Upper lobe of right lung (tissue), 1 donor: ENCODE measurements around the gene PABPN1. TPM values are rescaled to one million over a fixed set of nuclear protein-coding genes. Genes with fewer than 3 reads are reported as not detected.
"Not testable (repeated sequence)": the region's sequence is repeated elsewhere in the genome, so short reads cannot be mapped to it uniquely, and the experiment has no call there.

Experiments used
- ATAC-seq: fragments of 200-7000 bp; cut with Tn5 transposase; one replicate; pipeline ENCODE4 v1.9.1; 2020; ENCODE audit warnings: mild to moderate bottlenecking, moderate library complexity
- DNase-seq: peaks from one replicate; pipeline ENCODE4 v3.0.0-alpha.2; 2020
- H3K27ac ChIP-seq: fragments of 200-600 bp; one replicate; pipeline ENCODE4 v1.8.0; 2022
- H3K27me3 ChIP-seq: fragments of 200-600 bp; one replicate; pipeline ENCODE4 v1.8.0; 2022; ENCODE audit warnings: mild to moderate bottlenecking
- H3K36me3 ChIP-seq: fragments of 200-600 bp; one replicate; pipeline ENCODE4 v1.8.0; 2022
- H3K4me1 ChIP-seq: fragments of 200-600 bp; one replicate; pipeline ENCODE4 v1.8.0; 2022
- H3K4me3 ChIP-seq: fragments of 200-600 bp; one replicate; pipeline ENCODE4 v1.8.0; 2022; ENCODE audit warnings: mild to moderate bottlenecking
- H3K9me3 ChIP-seq: fragments of 200-600 bp; one replicate; pipeline ENCODE4 v1.8.0; 2022
- CTCF ChIP-seq: fragments of 200-600 bp; IDR thresholded peaks from one replicate; pipeline ENCODE4 v1.8.0; 2022; ENCODE audit warnings: antibody characterized with exemption
- intact Hi-C: fragments of 100-400 bp; cut with DNase I; formaldehyde crosslinking; loops from one replicate; pipeline ENCODE4 v1.11.0; 2022
- total RNA-seq: library from RNA; stranded (reverse); fragmentation: NEBNext Ultra II Directional; extraction: Animal tissue kit (Norgen Biotek cat#: 25700); gene quantifications from one replicate; pipeline ENCODE4 v1.2.1, GENCODE V29; 2021
- donor health status: DM: no; HTN: yes; CAD: no; lungs with severe emphysema.

Gene PABPN1
- total RNA-seq, 1 donor from 2014 or later, result 118 TPM

GRCh38 chr14:23323838-23324454, 2.7 kb downstream of the PABPN1 start:
- Histone ChIP-seq H3K9me3 (no peaks in the 10 kb centered on the region), H3K4me1 (peaks cover 22% of the 10 kb centered on the region), H3K4me3 (no peak overlapping the region), H3K27me3 (no peaks in the 10 kb centered on the region), H3K27ac (no peak overlapping the region), H3K36me3 (peaks cover 29% of the 10 kb centered on the region)
- no peak for ATAC-seq
- no peak for TF ChIP-seq CTCF
- no peak for DNase-seq
- intact Hi-C loops, result no loop called here

- H3K4me3 ChIP-seq, result no peak overlapping the region
- H3K27ac ChIP-seq, result no peak overlapping the region
- peaks cover 22% of the 10 kb centered on the region for H3K4me1 ChIP-seq
- peaks cover 29% of the 10 kb centered on the region for H3K36me3 ChIP-seq
- TF ChIP-seq CTCF, result no peak
- ATAC-seq (no peak), DNase-seq (no peak)
- H3K27me3 ChIP-seq, result no peaks in the 10 kb centered on the region
- no peaks in the 10 kb centered on the region for H3K9me3 ChIP-seq
- intact Hi-C loops, result no loop called here
These were observed 3.2 kb downstream of the PABPN1 start for GRCh38 chr14:23324455-23324846.

GRCh38 chr14:23324993-23325392, 3.7 kb downstream of the PABPN1 start:
- no peak for DNase-seq
- Histone ChIP-seq H3K27ac (no peak overlapping the region), H3K4me1 (peaks cover 22% of the 10 kb centered on the region), H3K36me3 (peaks cover 29% of the 10 kb centered on the region), H3K27me3 (no peaks in the 10 kb centered on the region), H3K9me3 (no peaks in the 10 kb centered on the region), H3K4me3 (no peak overlapping the region)
- no peak for ATAC-seq
- TF ChIP-seq CTCF, result no peak
- intact Hi-C loops, result loop anchor here (5.0 kb wide), 1 partner anchor 52 kb away; the partner anchor contains the start of gene CMTM5

- H3K36me3 ChIP-seq, result peaks cover 29% of the 10 kb centered on the region
- intact Hi-C loops, result loop anchor here (5.0 kb wide), 1 partner anchor 52 kb away; the partner anchor contains the start of gene CMTM5
- H3K4me1 ChIP-seq, result peaks cover 15% of the 10 kb centered on the region
- ATAC-seq, H3K27ac ChIP-seq, H3K4me3 ChIP-seq, H3K27me3 ChIP-seq, H3K9me3 ChIP-seq, DNase-seq: not testable (repeated sequence)
These were observed 4.5 kb downstream of the PABPN1 start for GRCh38 chr14:23325746-23326145.

- intact Hi-C loops, result loop anchor here (5.0 kb wide), 1 partner anchor 51 kb away; the partner anchor contains the start of gene CMTM5
- Histone ChIP-seq H3K27me3 (no peaks in the 10 kb centered on the region), H3K4me1 (peaks cover 15% of the 10 kb centered on the region), H3K9me3 (no peaks in the 10 kb centered on the region), H3K4me3 (no peak overlapping the region), H3K27ac (no peak overlapping the region), H3K36me3 (peaks cover 29% of the 10 kb centered on the region)
- DNase-seq, result no peak
- TF ChIP-seq CTCF, result no peak
- ATAC-seq, result no peak
These were observed 5.5 kb downstream of the PABPN1 start for GRCh38 chr14:23326491-23327332.
